GM19438 (cell line): ENCODE data around the gene BCL11A.

Source experiments
- ATAC-seq: cut with Tn5 transposase; IDR thresholded peaks from one replicate; pipeline ENCODE4 v1.9.1; 2021; ENCODE audit warnings: low read depth; ENCODE audit not compliant: unreplicated experiment

BCL11A gene

GRCh38 chr2:60548311-60548710 is 5.1 kb downstream of the BCL11A start:
- ATAC-seq, result no peak

- ATAC-seq, result no peak
Measured at GRCh38 chr2:60547841-60548240, 5.6 kb downstream of the BCL11A start.

DNA sequence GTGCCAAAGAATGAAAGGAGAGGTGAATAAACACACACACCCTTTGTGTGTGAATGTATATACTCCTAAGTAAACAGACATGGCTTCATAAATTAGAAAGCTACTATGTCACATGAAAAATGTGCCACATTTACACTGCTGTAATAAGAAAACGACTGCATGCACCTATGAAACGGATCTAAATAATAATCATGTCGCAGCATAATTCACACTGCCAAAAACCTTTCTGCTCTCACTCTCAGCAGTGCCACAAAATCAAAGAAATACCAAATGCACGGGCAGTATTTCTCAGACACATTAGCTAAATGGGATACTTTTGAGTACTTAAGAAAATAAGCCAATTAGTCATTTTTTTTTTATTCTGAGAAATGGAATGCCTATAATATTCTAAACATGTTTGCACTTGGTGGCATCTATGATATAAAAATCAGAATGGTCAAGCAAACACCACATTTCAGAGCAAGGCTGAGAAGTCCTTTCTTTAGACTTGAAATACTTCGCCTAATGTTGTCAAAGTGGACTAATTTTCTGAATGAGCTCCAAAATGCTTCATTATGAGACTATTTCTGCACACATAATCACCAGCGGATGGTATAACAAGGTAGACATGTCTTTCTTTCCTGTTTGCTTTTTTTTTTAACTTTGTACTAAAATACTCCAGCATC is 6.6 kb downstream of the BCL11A start:
- no peak for ATAC-seq

GRCh38 chr2:60544954-60545560 is 8.4 kb downstream of the BCL11A start:
- no peak for ATAC-seq

GRCh38 chr2:60544062-60544461 is 9.4 kb downstream of the BCL11A start:
- peak; percentile 43 for ATAC-seq

GRCh38 chr2:60541056-60541651 is 12.3 kb downstream of the BCL11A start:
- no peak for ATAC-seq

GRCh38 chr2:60540074-60540473 is 13.4 kb downstream of the BCL11A start:
- no peak for ATAC-seq

DNA sequence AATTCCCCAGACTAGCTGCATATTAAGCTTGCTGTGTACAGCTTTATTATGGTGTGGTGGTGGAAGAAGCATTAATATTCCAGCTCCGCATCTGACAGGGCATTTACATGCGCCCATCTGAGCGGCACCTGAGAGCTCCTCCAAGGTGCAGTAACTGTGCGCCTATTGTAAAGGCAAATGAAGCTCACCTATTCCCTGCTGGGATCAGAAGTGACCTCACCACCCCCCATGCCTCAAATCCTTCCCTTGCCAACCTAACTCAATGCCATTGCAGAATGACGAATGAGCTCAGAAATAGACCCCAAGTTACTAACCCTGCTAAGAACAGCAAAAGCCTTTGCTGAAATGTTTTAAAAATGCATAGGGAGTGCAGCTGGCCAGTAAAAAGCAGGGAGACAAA is 14.3 kb downstream of the BCL11A start:
- ATAC-seq, result no peak

- no peak for ATAC-seq
Measured at GRCh38 chr2:60538101-60538500, 15.4 kb downstream of the BCL11A start.

- no peak for ATAC-seq
Measured at GRCh38 chr2:60536746-60537145, 16.7 kb downstream of the BCL11A start.

GRCh38 chr2:60535685-60536312 is 17.7 kb downstream of the BCL11A start:
- ATAC-seq, result peak; percentile 71

DNA sequence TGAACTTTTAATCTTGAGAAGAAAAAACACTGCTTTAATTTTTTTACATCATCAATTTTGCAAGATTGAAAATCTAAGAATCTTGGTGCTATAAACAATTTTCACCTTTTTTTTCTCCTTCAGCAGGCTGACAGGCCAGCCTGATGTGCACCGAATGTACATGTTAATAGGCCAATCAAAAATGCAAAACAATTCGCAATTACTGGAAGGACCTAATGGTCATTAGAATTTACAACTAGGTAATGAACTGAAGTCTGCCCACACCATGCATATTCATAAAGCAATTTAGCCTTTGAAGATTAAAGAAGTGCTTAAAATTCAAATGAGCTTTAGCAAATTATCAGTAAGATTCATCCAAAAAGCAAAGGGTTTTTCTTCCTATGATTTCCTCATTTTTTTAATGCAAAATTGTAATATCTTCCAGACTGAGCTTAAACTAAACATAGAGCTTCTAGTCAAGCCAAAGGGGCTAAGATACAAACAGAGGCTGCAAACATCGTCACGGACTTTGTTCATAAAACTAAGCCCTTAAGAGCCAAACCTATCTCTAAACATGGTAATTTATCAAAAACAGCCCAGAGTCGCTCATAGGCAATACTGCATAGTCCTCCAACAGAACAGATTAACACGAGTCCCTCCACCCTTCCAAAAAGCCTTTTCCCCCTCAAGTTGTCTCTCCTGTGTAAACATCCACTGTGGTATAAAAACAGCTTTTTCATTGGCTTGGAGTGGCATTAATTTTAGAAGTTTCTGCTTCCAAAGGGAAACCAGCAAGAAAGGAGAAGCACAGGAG is 18.4 kb downstream of the BCL11A start:
- ATAC-seq, result no peak

- ATAC-seq, result no peak
Measured at GRCh38 chr2:60534052-60534685, 19.3 kb downstream of the BCL11A start.

DNA sequence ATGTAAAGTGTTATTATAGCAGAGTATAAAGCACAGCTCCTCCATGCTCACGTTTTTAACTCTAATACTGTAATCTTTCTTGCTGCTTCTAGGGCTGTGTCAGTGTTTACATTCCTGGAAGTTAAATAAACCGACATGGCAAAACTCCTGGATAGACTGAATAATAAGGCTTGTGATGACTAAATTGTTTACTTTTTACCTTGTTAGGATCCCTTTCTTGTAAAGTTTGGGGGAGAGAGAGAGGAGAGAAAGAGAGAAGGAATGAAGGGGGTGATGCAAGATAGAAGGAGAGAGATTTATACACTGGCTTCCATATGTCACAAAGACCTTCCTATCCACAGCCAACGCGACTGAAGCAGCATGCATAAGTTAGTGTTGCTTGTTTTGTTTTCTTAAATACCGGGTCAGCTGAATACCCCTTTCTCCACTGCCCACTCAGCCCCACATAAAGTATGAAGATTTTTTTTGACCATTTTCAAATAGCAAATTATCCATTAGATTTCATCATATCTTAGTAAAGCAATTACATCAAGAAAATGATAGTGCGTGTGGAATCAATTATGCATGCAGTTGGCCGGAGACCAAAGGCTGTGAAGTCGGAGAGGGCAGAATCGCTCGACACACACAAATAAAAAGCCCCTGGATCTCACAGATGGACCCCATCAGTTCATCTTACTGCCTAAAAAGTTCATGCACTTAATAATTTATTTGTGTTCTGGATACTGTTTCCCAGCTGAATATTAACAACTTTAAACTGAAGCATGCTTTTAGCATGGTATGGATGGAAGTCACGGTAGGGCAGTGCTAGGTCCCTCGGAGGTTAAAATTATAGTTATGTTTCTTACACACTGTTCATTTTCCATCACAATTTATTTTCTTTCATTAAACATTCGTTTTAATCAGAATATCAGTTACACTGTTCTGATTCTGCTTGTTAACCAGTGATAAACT is 20.1 kb downstream of the BCL11A start:
- no peak for ATAC-seq

DNA sequence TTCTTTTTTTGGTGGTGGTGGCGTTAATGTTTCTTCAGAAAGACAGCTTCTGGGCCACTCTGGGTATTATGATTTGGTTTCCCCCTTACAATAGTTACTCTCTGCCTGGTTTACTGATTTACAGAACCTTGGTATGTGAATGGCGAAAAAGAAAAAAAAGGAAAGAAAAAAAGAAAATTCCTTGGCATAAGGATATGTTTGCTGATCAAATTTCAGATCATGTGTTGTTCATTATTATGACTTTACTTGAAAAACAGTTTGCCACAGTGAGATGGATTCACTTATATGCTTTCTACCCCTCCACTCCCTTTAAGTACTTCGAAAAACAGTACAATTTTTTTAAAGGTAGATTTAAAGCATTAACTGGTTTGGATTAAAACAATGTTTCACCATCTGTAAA is 21.0 kb downstream of the BCL11A start:
- no peak for ATAC-seq

- ATAC-seq, result no peak
Measured at GRCh38 chr2:60531701-60532133, 21.7 kb downstream of the BCL11A start.

GRCh38 chr2:60530660-60531281 is 22.7 kb downstream of the BCL11A start:
- peak; percentile 65 for ATAC-seq

DNA sequence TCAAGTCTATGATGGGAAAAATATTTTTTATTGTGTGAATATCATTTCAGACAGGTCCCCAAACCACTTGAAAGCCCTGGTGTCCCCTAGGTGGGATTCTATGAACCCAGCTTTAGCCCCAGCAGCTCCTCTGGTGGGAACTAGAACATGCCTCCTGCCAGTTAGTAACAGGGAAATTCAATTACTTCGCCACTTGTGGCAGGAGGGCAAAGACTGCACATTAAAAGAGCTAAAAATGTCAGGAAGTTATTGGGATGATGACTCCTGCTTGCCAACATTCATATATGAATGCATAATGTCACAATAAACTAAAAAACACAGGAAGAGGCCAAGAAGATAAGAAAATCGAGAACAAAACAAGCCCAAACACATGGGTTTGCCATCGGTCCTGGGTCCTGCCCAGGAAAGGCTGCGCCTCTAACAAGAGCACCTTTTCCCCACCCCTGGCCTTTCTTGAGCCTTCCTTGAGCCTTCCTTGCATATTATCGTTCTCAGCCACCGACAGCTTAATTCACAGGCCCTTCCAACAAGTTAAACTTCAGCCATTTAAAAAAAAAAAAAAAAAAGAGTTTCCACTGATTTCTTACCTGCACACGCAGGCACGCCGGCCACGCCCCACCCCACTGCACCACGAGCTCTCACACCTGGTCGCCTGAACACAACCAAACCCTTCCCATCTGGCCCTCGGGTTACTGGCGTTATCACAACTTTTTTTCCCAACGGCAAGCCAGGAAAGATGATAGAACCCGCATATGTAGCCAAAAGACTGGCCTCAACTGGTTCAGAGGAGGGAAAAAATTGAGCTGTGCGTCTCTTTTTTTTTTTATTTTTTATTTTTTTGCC is 23.4 kb downstream of the BCL11A start:
- ATAC-seq, result no peak
